Measurements from ENCODE around the gene BPIFB4.

Gene BPIFB4

GRCh38 chr20:33046412-33046811 is 33.0 kb upstream of the BPIFB4 start:
- no peak overlapping the region for H3K4me3 ChIP-seq (ENCODE audit: low read depth, low read length)
- TF ChIP-seq, protein P1, sequence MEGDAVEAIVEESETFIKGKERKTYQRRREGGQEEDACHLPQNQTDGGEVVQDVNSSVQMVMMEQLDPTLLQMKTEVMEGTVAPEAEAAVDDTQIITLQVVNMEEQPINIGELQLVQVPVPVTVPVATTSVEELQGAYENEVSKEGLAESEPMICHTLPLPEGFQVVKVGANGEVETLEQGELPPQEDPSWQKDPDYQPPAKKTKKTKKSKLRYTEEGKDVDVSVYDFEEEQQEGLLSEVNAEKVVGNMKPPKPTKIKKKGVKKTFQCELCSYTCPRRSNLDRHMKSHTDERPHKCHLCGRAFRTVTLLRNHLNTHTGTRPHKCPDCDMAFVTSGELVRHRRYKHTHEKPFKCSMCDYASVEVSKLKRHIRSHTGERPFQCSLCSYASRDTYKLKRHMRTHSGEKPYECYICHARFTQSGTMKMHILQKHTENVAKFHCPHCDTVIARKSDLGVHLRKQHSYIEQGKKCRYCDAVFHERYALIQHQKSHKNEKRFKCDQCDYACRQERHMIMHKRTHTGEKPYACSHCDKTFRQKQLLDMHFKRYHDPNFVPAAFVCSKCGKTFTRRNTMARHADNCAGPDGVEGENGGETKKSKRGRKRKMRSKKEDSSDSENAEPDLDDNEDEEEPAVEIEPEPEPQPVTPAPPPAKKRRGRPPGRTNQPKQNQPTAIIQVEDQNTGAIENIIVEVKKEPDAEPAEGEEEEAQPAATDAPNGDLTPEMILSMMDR (IDR thresholded peaks at IDR 0.05; ENCODE audit: low read depth, low read length, missing control alignments), result no peak
- no peak for DNase-seq (ENCODE audit: low read depth)

DNA sequence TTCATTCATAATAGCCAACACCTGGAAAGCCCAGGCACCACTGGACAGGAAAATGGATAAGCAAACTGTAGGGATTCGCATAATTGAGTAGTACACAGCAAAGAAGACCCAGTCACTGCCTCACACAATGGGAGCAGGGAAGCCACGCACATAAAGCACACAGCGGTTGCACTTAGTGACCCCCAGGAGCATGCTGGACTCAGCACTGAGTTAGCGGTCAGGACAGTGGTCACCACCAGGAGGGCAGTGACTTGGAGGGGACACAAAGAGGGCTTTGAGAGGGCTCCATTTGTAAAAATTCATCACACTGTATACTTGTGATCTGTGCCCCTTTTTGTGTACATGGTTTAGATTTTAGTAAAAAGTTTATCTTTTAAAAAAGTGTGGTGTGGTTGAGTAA is 28.1 kb upstream of the BPIFB4 start:
- H3K4me3 ChIP-seq (ENCODE audit: low read depth, low read length), result no peak overlapping the region
- DNase-seq (ENCODE audit: low read depth), result no peak
- TF ChIP-seq, protein P1 (IDR thresholded peaks at IDR 0.05; ENCODE audit: low read depth, low read length, missing control alignments), result no peak

GRCh38 chr20:33053291-33054106 is 25.9 kb upstream of the BPIFB4 start, which contains the start of gene BPIFB3:
TSS of gene BPIFB3 (plus strand) at chr20:33053903. CDS start at chr20:33055436, 1,533 bp downstream.
- TF ChIP-seq, protein P1 (IDR thresholded peaks at IDR 0.05; ENCODE audit: low read depth, low read length, missing control alignments), result no peak
- DNase-seq (ENCODE audit: low read depth), result no peak
- H3K4me3 ChIP-seq (ENCODE audit: low read depth, low read length), result no peak within 1 kb of the TSS

- H3K4me3 ChIP-seq (ENCODE audit: low read depth, low read length), result no peak overlapping the region
- no peak for DNase-seq (ENCODE audit: low read depth)
These were observed 25.1 kb upstream of the BPIFB4 start for GRCh38 chr20:33054381-33054780.

DNA sequence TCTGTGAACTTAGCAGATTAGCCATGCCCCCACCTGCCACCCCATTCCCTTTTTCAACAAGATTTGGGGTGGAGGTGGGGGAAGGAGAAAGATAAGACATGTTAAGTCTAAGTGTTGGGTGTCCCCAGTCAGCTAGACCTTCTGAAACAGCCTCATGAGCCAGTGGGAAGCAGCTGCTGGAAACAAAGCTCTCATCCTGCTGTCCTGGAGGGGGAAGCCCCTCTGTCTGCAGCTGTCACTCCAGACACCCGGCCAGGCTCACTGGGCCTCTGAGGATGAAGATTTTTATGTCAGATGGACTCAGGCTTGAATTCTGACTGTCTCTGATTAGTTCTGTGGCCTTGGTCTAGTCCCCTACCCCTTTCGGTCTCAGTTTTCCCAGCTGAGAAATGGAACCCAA is 24.7 kb upstream of the BPIFB4 start:
- TF ChIP-seq, protein P1 (IDR thresholded peaks at IDR 0.05; ENCODE audit: low read depth, low read length, missing control alignments), result no peak
- DNase-seq (ENCODE audit: low read depth), result no peak

More at GRCh38 chr20:33054381-33054780, 25.1 kb upstream of the BPIFB4 start:
- TF ChIP-seq, protein P1 (IDR thresholded peaks at IDR 0.05; ENCODE audit: low read depth, low read length, missing control alignments), result no peak

GRCh38 chr20:33059136-33059535 is 20.3 kb upstream of the BPIFB4 start:
- DNase-seq (ENCODE audit: low read depth), result no peak
- H3K4me3 ChIP-seq (ENCODE audit: low read depth, low read length), result no peak overlapping the region
- TF ChIP-seq, protein P1 (IDR thresholded peaks at IDR 0.05; ENCODE audit: low read depth, low read length, missing control alignments), result no peak

More for the DNA sequence above, 24.7 kb upstream of the BPIFB4 start:
- no peak overlapping the region for H3K4me3 ChIP-seq (ENCODE audit: low read depth, low read length)

Measured in GM12864 (cell line).